Naive B cell (primary cell): Measurements from ENCODE around the gene NFE2L3. TPM values are rescaled to one million over a fixed set of nuclear protein-coding genes. Genes with fewer than 3 reads are reported as not detected.
"Not testable (repeated sequence)": the region's sequence is repeated elsewhere in the genome, so short reads cannot be mapped to it uniquely, and the experiment has no call there.

ENCODE experiments used
- ATAC-seq, 2 donors: fragments of 150-1000 bp; cut with Tn5 transposase; 2 replicates each; pipeline ENCODE4 v1.10.0; 2021; ENCODE audit warnings: low read depth in 2 of 2, mild to moderate bottlenecking in 2 of 2, moderate library complexity in 2 of 2
- DNase-seq: peaks from one replicate; pipeline ENCODE4 v3.0.0; 2022
- H3K27ac Mint-ChIP-seq, 6 donors: one replicate each; pipeline ENCODE4 v1.8.0; 2020 to 2022; ENCODE audit warnings: mild to moderate bottlenecking in 6 of 6, mixed read lengths in 6 of 6, moderate library complexity in 5 of 6, inconsistent platforms in 2 of 6
- H3K27me3 Mint-ChIP-seq, 3 donors: one replicate each; pipeline ENCODE4 v1.8.0; 2021 to 2022; ENCODE audit warnings: mixed read lengths in 3 of 3, mild to moderate bottlenecking in 1 of 3
- H3K36me3 Mint-ChIP-seq, 2 donors: one replicate each; pipeline ENCODE4 v1.8.0; 2020 to 2022; ENCODE audit warnings: mixed read lengths in 2 of 2, inconsistent platforms in 1 of 2, mild to moderate bottlenecking in 1 of 2
- H3K4me1 Mint-ChIP-seq, 3 donors: one replicate each; pipeline ENCODE4 v1.8.0; 2020 to 2022; ENCODE audit warnings: mixed read lengths in 3 of 3, inconsistent platforms in 1 of 3, mild to moderate bottlenecking in 1 of 3, moderate library complexity in 1 of 3
- H3K4me3 Mint-ChIP-seq, 8 donors: one replicate each; pipeline ENCODE4 v1.8.0; 2020 to 2022; ENCODE audit warnings: mild to moderate bottlenecking in 8 of 8, mixed read lengths in 8 of 8, moderate library complexity in 8 of 8, inconsistent platforms in 2 of 8
- H3K9me3 Mint-ChIP-seq, 7 donors: one replicate each; pipeline ENCODE4 v1.8.0; 2020 to 2022; ENCODE audit warnings: mixed read lengths in 7 of 7, mild to moderate bottlenecking in 5 of 7, inconsistent platforms in 2 of 7, moderate library complexity in 1 of 7
- polyA plus RNA-seq, 6 donors: library from polyadenylated mRNA; unstranded; fragments of 300-500 nt; fragmentation: Illumina TruSeq; gene quantifications; one replicate each; pipeline ENCODE4 v1.2.3, GENCODE V29; 2021; ENCODE audit warnings: low read depth in 6 of 6

The NFE2L3 gene
- polyA plus RNA-seq, 6 donors from 2014 or later, result 0.93 to 4.1 (median 2.4) TPM

GRCh38 chr7:26135076-26135475 lies 16.9 kb upstream of the NFE2L3 start:
- peak overlapping the region in 1 of 6 donors; percentile 33 for H3K27ac Mint-ChIP-seq
- no peaks in the 10 kb centered on the region for H3K36me3 Mint-ChIP-seq
- no peaks in the 10 kb centered on the region for H3K4me1 Mint-ChIP-seq
- DNase-seq (no peak), ATAC-seq (no peak)
- peaks cover 0 to 7% (median 0%) of the 10 kb centered on the region in 7 donors for H3K9me3 Mint-ChIP-seq
- no peak overlapping the region for H3K4me3 Mint-ChIP-seq
- H3K27me3 Mint-ChIP-seq, result peaks cover 16 to 38% (median 21%) of the 10 kb centered on the region in 3 donors

GRCh38 chr7:26135551-26135950 lies 16.4 kb upstream of the NFE2L3 start:
- Mint-ChIP-seq H3K27me3 (peaks cover 16 to 34% (median 18%) of the 10 kb centered on the region in 3 donors), H3K4me1 (no peaks in the 10 kb centered on the region), H3K27ac (no peak overlapping the region), H3K9me3 (peaks cover 0 to 7% (median 0%) of the 10 kb centered on the region in 7 donors), H3K36me3 (no peaks in the 10 kb centered on the region), H3K4me3 (no peak overlapping the region)
- DNase-seq (no peak), ATAC-seq (no peak)

GRCh38 chr7:26136831-26137230 lies 15.2 kb upstream of the NFE2L3 start:
- no peak for DNase-seq
- H3K4me3 Mint-ChIP-seq, result no peak overlapping the region
- H3K9me3 Mint-ChIP-seq, result peaks cover 0 to 7% (median 0%) of the 10 kb centered on the region in 7 donors
- H3K36me3 Mint-ChIP-seq, result no peaks in the 10 kb centered on the region
- H3K27ac Mint-ChIP-seq, result no peak overlapping the region
- H3K4me1 Mint-ChIP-seq, result no peaks in the 10 kb centered on the region
- peaks cover 11 to 27% (median 22%) of the 10 kb centered on the region in 3 donors for H3K27me3 Mint-ChIP-seq
- no peak for ATAC-seq

- Mint-ChIP-seq H3K36me3 (no peaks in the 10 kb centered on the region), H3K27me3 (peaks cover 11 to 28% (median 21%) of the 10 kb centered on the region in 3 donors), H3K4me3 (no peak overlapping the region), H3K9me3 (peaks cover 0 to 1% (median 0%) of the 10 kb centered on the region in 7 donors), H3K27ac (no peak overlapping the region), H3K4me1 (no peaks in the 10 kb centered on the region)
- DNase-seq (no peak), ATAC-seq (no peak)
Observed at GRCh38 chr7:26140380-26140779, 11.6 kb upstream of the NFE2L3 start.

- no peak overlapping the region for H3K27ac Mint-ChIP-seq
- no peak for DNase-seq
- no peak for ATAC-seq
- H3K27me3 Mint-ChIP-seq, result peaks cover 11 to 28% (median 21%) of the 10 kb centered on the region in 3 donors
- H3K4me1 Mint-ChIP-seq, result no peaks in the 10 kb centered on the region
- no peaks in the 10 kb centered on the region for H3K9me3 Mint-ChIP-seq
- H3K4me3 Mint-ChIP-seq, result no peak overlapping the region
- H3K36me3 Mint-ChIP-seq, result no peaks in the 10 kb centered on the region
Observed at GRCh38 chr7:26141077-26141476, 10.9 kb upstream of the NFE2L3 start.

GRCh38 chr7:26143298-26144048 lies 8.5 kb upstream of the NFE2L3 start:
- Mint-ChIP-seq H3K36me3 (no peaks in the 10 kb centered on the region), H3K27me3 (peaks cover 11 to 28% (median 21%) of the 10 kb centered on the region in 3 donors), H3K27ac (peak overlapping the region in 2 of 6 donors; percentile 26 to 38), H3K4me3 (no peak overlapping the region), H3K9me3 (peaks cover 0 to 3% (median 0%) of the 10 kb centered on the region in 7 donors), H3K4me1 (no peaks in the 10 kb centered on the region)
- ATAC-seq (no peak), DNase-seq (no peak)

- Mint-ChIP-seq H3K27me3 (peaks cover 11 to 28% (median 21%) of the 10 kb centered on the region in 3 donors), H3K9me3 (peaks cover 0 to 3% (median 0%) of the 10 kb centered on the region in 7 donors), H3K27ac (peak overlapping the region in 1 of 6 donors; percentile 38), H3K4me3 (no peak overlapping the region), H3K4me1 (no peaks in the 10 kb centered on the region), H3K36me3 (no peaks in the 10 kb centered on the region)
- DNase-seq, result no peak
- no peak for ATAC-seq
Observed at GRCh38 chr7:26144184-26145080, 7.6 kb upstream of the NFE2L3 start.

GRCh38 chr7:26145238-26145637 lies 6.8 kb upstream of the NFE2L3 start:
- Mint-ChIP-seq H3K4me3 (no peak overlapping the region), H3K4me1 (no peaks in the 10 kb centered on the region), H3K9me3 (peaks cover 0 to 3% (median 0%) of the 10 kb centered on the region in 7 donors), H3K36me3 (no peaks in the 10 kb centered on the region), H3K27ac (no peak overlapping the region), H3K27me3 (peaks cover 11 to 28% (median 21%) of the 10 kb centered on the region in 3 donors)
- ATAC-seq (no peak), DNase-seq (no peak)

- H3K27ac Mint-ChIP-seq, result no peak overlapping the region
- ATAC-seq (no peak), DNase-seq (no peak)
- H3K4me3 Mint-ChIP-seq, result peak overlapping the region in 1 of 8 donors; percentile 16
- H3K27me3 Mint-ChIP-seq, result peaks cover 11 to 26% (median 17%) of the 10 kb centered on the region in 3 donors
- H3K4me1 Mint-ChIP-seq, result peaks cover 10 to 13% (median 12%) of the 10 kb centered on the region in 3 donors
- peaks cover 0 to 3% (median 0%) of the 10 kb centered on the region in 7 donors for H3K9me3 Mint-ChIP-seq
- no peaks in the 10 kb centered on the region for H3K36me3 Mint-ChIP-seq
Observed at GRCh38 chr7:26147030-26147429, 5.0 kb upstream of the NFE2L3 start.

- H3K27ac Mint-ChIP-seq, H3K4me3 Mint-ChIP-seq: not testable (repeated sequence)
Observed at GRCh38 chr7:26147646-26148306, 4.2 kb upstream of the NFE2L3 start.

GRCh38 chr7:26148307-26148700 lies 3.7 kb upstream of the NFE2L3 start:
- Mint-ChIP-seq H3K27me3 (peaks cover 6 to 21% (median 12%) of the 10 kb centered on the region in 3 donors), H3K4me1 (peaks cover 15 to 17% (median 16%) of the 10 kb centered on the region in 3 donors), H3K4me3 (peak overlapping the region in 1 of 8 donors; percentile 52)
- H3K27ac Mint-ChIP-seq, H3K36me3 Mint-ChIP-seq, DNase-seq, ATAC-seq, H3K9me3 Mint-ChIP-seq: not testable (repeated sequence)

More at GRCh38 chr7:26147646-26148306, 4.2 kb upstream of the NFE2L3 start:
- H3K4me1 Mint-ChIP-seq, result peaks cover 10 to 13% (median 12%) of the 10 kb centered on the region in 3 donors
- peaks cover 11 to 26% (median 17%) of the 10 kb centered on the region in 3 donors for H3K27me3 Mint-ChIP-seq
- not testable (repeated sequence) for ATAC-seq, H3K36me3 Mint-ChIP-seq, H3K9me3 Mint-ChIP-seq, DNase-seq

- no peak for DNase-seq
- H3K4me1 Mint-ChIP-seq, result peaks cover 25 to 28% (median 26%) of the 10 kb centered on the region in 3 donors
- peak overlapping the region in 1 of 8 donors; percentile 85 for H3K4me3 Mint-ChIP-seq
- peaks cover 0 to 3% (median 0%) of the 10 kb centered on the region in 7 donors for H3K9me3 Mint-ChIP-seq
- ATAC-seq, result no peak
- H3K27me3 Mint-ChIP-seq, result peaks cover 0 to 10% (median 5%) of the 10 kb centered on the region in 3 donors
- no peaks in the 10 kb centered on the region for H3K36me3 Mint-ChIP-seq
- peak overlapping the region in 1 of 6 donors; percentile 20 for H3K27ac Mint-ChIP-seq
Observed at GRCh38 chr7:26149391-26149977, 2.5 kb upstream of the NFE2L3 start.
